Stimulated activated CD4-positive, alpha-beta T cell treated with anti-CD3 and anti-CD28 coated beads, Interleukin-4, amount 100 ng/mL, for 1 hour (primary cell): ENCODE data around the gene THSD7B.
"Not testable (repeated sequence)": the region's sequence is repeated elsewhere in the genome, so short reads cannot be mapped to it uniquely, and the experiment has no call there.

ENCODE experiments used
- DNase-seq: peaks from one replicate; pipeline ENCODE4 v3.0.0-alpha.2; 2020

Gene THSD7B

DNA sequence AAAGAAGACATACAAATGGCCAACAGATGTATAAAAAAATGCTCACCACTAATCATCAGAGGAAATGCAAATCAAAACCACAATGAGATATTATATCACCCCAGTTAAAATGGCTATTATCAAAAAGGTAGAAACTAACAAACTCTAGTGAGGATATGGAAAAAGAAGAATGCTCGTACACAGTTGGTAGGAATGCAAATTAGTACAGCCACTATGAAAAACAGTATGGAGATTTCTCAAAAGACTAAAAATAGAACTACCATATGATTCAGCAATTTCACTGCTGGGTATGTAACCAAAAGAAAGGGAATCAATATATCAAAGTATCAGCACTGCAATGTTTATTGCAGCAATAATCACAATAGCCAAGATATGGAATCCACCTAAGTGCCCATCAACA lies 679.6 kb downstream of the THSD7B start:
- no peak for DNase-seq

DNA sequence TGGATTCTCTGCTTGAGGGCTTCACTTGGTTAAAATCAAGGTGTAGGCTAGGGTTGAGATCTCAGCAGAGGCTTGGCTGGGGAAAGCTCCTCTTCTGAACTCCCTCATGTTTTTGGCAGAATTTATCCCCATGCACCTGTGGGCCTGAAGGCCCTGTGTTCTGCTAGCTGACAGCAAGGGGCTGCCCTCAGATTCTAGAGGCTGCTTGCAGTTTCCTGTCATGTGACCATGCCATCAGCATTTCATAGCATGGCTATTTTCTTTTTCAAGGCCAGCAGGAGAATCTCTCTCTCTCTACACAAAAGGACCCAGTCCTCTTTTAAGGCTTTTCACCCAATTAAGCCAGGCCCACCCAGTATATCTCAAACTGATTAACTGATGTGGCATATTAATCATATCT lies 684.1 kb downstream of the THSD7B start:
- DNase-seq, result no peak

GRCh38 chr2:137454886-137455285 lies 689.5 kb downstream of the THSD7B start:
- DNase-seq, result no peak

- DNase-seq, result no peak
These were observed 702.0 kb downstream of the THSD7B start for GRCh38 chr2:137467246-137467862.

DNA sequence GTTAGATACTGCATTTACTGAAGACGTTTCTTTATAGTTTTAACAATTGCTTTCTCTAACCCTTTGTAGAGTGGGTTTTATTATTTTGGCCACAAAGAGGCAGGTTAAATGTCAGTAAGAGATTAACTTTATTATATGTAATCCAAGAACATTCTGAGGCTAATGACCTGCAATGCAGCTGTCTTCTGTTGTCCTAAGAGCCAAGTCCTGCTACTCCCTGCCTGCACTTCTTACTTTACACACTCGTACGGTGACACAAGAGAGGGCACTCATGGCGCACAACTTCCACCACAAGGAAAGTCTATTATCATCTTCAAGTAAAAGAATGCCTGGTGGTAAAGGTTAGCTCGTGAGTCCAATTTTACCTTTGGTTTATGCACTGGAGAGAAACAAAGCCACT lies 727.9 kb downstream of the THSD7B start:
- DNase-seq, result no peak

DNA sequence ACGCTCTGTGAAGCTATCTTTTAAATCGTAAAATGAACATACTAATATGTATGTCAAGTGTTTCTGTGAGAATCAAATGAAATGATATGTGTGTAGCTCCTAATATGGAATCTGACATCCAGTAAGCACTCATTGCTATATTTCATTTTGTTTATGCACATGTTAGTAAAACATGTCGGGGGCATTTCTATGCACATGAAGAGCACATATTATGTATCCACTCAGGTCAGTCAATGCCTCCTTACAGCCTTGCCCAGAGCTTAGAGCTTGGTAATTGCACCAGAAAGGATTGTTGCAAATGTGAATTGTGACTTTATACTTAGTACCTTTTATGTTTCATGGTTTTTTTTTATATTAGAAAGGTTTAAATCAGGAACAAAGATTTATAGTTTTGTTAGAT lies 735.3 kb downstream of the THSD7B start:
- no peak for DNase-seq

DNA sequence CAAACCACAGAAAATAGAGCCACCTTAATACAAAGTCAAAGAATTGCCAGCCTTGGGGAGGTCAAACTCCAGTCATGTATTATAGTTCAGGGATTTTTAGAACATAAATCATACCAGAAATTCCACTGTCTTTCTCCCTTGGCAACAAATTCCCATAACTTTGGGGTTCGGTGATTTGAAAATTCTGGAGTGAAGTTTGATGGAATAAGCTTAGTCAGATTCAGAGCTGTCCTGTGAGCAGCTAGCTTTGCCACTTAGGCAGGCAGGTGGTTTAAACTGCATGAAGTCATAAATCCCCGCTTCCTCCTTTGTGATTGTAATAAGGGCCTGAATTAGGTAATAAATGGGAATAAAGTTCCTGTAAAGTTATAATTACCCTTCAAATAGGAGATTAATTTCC lies 741.9 kb downstream of the THSD7B start:
- no peak for DNase-seq

DNA sequence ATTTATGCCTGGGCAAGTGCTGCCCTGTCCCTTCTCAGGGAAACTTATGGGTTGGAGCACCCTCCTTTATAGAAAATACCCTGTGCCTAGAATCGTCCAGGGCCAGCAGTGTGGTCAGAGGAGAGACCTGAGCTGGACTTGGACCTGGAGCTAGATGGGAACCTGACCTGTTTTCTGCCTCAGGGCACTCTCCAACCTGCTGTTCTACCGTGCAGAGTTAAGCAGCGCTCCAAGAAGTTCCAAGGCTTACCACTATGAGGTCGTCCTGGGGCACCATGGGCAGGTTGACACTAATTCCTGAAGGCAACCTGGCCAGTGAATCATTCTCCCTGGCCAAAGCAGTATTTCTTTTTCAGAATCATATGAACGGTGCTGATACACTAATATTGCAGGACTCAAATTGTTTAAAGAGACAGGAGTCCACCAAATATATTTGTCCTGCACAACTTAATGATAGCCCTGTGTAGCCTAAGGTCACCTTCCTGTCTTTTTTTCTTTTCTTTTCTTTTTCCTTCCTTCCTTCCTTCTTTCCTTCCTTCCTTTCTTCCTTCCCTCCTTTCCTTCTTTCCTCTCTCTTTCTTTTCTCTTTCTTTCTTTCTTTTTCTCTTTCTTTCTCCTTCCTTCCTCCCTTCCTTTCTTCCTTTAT lies 743.5 kb downstream of the THSD7B start:
- DNase-seq, result no peak

DNA sequence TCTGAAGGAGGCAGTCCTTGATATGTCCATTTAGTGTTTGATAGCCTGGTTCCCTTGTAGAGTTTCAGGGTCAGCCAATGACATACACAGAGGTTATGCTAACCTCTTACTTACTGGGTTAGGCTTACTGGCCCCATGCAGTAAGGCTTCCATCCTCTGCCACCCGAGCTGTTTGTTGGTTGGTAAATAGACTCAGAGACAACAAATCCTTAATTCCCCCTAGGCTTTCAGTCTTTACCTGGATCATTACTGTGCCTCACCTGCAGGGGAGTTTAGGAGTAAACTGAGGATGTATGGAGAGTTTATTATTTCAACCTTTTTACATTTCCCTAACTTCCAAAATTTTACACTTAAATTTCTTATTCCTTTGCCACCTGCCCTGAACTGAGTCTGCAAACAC lies 746.2 kb downstream of the THSD7B start:
- no peak for DNase-seq

DNA sequence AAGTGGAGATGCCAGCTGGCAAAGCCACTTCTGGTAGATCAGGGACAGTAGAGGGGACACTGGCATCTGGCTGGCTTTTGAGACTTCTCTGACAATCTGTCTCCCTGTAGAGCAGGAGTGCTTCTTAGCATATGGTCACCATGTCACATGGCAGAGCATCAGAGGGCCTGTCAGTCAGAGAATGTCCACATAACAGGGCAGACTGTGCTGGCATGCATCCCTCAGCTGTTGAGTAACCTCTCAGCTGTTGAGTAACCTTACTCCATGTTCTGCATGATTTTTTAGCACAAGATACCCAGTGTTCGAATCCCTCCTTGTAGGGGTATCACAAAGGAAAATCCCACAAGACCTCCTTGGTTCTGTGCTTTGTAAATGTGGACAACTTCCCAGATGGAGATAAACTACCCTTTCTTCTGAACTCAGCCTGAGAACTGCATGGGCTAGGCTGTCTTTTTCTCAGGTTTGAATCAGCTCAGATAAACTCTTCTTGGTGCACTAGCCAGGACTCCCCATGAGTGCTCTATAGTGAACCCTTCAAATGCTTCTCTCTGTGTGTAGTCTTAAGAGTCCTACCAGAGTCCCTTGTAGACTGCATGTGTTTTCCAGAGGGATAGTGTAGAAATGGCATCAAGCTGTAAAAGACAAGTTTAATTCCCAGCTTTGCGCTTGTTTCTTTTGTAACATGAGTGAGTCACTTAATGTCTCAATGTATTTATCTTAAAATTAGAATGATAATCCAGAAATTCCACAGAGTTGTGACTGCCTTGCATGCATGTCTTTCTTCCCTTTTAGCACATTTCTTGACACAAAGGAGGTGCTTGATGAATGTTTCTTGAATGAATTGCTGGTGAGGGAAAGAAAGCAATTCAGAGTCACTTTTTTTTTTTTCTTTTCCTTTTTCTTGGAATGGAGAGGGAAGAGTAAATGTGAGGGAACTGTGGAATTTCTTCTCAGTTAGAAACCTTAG lies 756.6 kb downstream of the THSD7B start:
- no peak for DNase-seq

DNA sequence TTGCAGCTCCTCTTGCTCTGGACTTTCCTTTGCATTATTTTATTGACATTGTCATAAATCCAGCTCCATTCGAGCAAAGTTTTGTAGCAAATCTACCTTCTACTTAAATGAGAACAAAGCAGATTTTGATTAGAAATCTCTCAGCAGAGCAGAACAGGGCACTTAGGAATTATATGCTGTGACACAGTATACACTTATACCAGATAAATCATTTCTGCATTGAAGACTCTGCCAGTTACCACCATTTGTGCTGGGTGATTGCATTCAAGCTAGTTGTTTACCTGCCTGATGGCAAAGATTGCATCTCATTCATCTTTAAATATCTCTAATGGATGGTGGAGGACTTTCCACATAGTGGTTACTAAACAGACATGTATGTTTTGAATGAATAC lies 757.3 kb downstream of the THSD7B start:
- DNase-seq, result no peak

DNA sequence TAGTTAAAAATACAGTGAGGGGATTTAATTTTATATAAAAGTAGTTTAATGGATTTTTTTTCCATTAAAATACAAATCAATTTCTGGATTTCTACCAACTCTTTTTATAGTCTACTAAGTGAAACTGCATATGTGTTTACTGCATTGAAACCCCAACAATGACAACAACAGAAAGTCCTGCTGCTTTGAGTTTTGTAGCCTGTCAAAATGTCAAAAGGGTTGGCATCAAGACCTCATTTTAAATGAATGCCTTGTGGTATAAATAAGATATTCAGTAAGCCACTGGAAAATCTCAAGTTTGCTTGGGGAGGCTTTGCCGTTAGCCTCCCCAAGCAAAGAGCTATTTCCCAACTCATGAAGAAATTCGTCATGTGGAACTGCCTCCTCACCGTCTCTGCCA lies 758.6 kb downstream of the THSD7B start:
- no peak for DNase-seq

DNA sequence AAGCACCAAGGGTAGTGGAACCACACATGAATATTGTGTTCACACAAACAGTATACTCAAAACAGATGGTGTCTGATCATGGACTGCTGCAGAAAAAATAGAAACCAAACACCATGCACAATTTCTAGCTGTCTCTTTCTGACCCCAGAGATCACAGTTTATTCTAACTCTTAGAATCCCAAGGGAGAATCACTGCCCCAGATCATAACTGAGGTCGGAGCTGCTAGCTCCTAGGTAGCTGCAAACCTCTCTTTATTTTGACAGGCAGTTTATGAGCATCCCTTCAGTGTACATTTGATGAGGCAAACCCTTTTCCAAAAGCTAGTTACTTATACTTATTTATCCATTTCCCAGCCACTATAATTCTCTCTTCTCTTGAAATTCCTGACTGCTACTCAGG lies 759.8 kb downstream of the THSD7B start:
- no peak for DNase-seq

DNA sequence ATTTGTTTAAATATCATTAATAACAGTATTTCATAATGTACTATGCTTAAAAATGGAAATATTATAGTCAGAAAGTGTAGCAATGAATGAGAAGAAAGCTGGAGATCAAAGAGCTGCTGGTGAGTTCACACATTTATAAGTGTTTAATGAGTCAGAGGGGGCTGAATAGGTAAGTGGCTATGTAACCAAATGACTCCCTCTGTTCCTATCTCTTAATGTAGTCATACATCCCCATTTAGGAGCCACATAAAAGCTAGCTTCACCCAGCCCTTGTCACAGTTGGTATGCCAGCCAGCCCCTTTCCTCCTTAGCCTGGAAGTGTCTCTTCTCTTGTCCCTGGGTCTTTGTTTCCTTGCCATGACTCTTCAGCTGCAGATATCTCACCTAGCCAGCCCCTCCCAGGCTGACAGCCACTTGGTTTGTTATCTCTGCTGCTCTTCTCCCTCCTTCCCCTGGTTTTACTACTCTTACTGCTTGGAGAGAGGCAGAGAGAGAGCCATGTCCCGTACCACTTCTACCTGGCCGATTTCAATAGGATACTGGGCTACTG lies 760.4 kb downstream of the THSD7B start:
- DNase-seq, result no peak

DNA sequence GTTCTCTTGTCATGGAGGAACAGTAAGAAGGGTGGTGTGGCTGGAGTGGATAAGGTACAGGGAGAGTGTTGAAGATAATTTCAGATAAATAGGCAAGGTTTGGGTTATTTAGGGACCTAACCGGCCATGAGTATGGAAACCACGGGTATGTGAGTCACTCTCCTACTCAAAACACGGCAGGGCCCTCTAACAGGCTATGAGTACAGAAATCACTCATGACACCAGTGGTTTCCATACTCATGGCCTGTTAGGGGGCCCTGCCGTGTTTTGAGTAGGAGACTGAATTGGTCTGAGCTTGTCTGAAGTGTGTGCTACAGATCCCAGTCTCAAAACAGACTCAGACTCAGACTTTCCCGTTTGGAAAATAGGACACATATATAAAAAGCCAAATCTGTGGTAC lies 770.6 kb downstream of the THSD7B start:
- no peak for DNase-seq

DNA sequence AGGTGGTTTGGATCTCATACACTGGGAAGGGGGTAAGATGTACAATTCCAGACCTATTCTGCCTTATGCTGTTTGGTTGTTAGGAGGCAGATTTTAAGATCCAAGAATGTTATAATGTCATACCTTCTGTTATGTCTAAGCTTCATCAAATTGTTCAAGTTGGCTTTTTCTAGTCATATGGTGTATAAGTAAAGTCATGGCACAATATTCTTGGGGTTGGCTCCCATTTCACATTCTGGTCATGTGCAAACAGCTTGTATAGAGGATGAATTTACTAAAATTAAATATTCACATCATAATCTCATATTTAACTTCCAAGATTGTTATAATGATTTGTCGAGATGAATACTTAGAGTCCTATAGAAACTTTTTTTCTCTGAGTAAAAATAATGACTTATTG lies 774.0 kb downstream of the THSD7B start:
- DNase-seq, result no peak

- no peak for DNase-seq
These were observed 782.5 kb downstream of the THSD7B start for GRCh38 chr2:137547842-137548241.

DNA sequence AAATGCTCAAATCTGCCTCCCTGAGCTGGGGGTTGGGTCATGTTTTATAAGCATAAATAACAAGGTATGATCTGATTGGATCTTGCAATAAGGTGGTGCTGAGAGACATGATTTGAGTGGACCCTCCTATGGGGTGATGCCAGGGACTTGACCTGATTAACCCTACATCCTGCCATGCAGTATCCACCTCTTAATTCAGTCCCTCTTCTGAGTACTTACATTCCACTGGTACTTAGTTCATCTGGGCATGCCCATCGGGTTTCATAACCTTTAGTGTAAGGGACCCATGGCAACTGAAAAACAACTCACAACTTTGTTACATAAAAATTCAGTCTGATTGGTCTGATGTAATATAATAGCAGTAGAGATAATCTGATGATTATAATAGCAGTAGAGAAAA lies 801.0 kb downstream of the THSD7B start:
- no peak for DNase-seq

GRCh38 chr2:137570484-137570883 lies 805.1 kb downstream of the THSD7B start:
- DNase-seq, result no peak

DNA sequence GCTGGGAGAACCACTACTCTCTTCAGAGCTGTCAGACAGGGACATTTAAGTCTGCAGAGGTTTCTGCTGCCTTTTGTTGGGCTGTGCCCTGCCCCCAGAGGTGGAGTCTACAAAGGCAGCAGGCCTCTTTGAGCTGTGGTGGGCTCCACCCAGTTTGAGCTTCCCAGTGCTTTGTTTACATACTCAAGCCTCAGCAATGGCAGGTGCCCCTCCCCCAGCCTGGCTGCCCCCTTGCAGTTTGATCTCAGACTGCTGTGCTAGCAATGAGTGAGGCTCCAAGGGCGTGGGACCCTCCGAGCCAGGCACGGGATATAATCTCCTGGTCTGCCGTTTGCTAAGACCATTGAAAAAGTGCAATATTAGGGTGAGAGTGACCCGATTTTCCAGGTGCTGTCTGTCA lies 822.5 kb downstream of the THSD7B start:
- not testable (repeated sequence) for DNase-seq

GRCh38 chr2:137588578-137588977 lies 823.2 kb downstream of the THSD7B start:
- DNase-seq, result not testable (repeated sequence)

DNA sequence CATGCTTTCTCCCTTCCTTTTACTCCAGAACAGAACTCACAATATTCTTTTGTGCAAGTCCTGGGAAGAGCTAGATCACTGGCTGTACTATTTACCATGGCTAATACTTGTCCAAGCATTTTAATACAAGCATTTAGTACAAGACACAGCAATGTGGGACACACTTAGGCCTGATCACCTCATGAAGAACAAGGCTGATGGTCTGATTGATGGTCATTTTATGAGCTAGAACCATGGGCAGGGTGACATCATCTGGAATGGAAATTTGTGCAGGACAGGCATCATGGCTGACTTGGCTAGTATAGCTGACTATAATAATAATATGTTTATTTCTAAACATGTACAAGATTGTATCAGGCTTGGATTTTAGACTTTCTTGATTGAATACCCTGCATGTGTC lies 824.8 kb downstream of the THSD7B start:
- DNase-seq, result no peak

DNA sequence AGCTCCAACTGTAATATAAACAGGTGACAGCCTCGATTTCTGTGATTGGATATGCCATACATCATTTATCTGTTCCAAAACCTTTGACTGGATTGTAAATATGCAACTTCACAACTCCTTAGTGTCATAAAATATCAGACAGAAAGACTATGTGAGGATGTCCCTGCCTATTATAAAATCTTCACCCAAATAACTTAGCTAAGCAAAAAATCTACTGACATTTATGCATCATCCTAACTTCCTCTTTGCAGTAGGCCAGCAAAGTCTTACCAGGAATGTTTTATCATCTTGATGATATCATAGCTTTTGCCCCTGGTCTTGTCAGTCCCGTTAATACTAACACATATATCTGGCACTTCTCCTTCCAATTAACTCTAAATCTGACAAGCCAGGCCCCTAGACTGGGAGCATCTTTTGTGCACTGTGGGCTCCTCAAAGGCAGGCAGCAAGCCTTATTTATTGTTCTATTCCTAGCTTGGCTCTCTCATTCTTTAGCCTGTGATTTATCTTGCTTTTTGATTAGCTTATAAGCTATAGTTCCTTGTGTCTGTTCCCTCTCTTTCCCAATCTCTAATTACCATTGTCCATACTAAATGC lies 842.5 kb downstream of the THSD7B start:
- no peak for DNase-seq
